Stimulated activated naive B cell treated with anti-CD40 and anti-IgM and Interleukin-4, amounts not matched to agents 10 μg/mL and 1 μg/mL and 100 μg/mL, for 72 hours (primary cell): ENCODE data around the gene INTS11.

ENCODE experiments used
- ATAC-seq, 2 donors: fragments of 150-1000 bp; cut with Tn5 transposase; replicated peaks; 2 replicates each; pipeline ENCODE4 v1.10.0; 2021; ENCODE audit warnings: moderate library complexity in 1 of 2
- DNase-seq: peaks from one replicate; pipeline ENCODE4 v3.0.0; 2021
- H3K27ac Mint-ChIP-seq: one replicate; pipeline ENCODE4 v1.8.0; 2022; ENCODE audit warnings: mild to moderate bottlenecking, mixed read lengths
- H3K27me3 Mint-ChIP-seq, 2 donors: one replicate each; pipeline ENCODE4 v1.8.0; 2022; ENCODE audit warnings: mixed read lengths in 2 of 2
- H3K36me3 Mint-ChIP-seq, 2 donors: one replicate each; pipeline ENCODE4 v1.8.0; 2022; ENCODE audit warnings: mixed read lengths in 2 of 2, mild to moderate bottlenecking in 1 of 2
- H3K4me1 Mint-ChIP-seq, 2 donors: one replicate each; pipeline ENCODE4 v1.8.0; 2022; ENCODE audit warnings: mixed read lengths in 2 of 2, mild to moderate bottlenecking in 1 of 2
- H3K4me3 Mint-ChIP-seq, 2 donors: one replicate each; pipeline ENCODE4 v1.8.0; 2022; ENCODE audit warnings: mild to moderate bottlenecking in 2 of 2, mixed read lengths in 2 of 2, moderate library complexity in 1 of 2
- H3K9me3 Mint-ChIP-seq, 2 donors: one replicate each; pipeline ENCODE4 v1.8.0; 2022; ENCODE audit warnings: mixed read lengths in 2 of 2, mild to moderate bottlenecking in 1 of 2

The INTS11 gene

DNA sequence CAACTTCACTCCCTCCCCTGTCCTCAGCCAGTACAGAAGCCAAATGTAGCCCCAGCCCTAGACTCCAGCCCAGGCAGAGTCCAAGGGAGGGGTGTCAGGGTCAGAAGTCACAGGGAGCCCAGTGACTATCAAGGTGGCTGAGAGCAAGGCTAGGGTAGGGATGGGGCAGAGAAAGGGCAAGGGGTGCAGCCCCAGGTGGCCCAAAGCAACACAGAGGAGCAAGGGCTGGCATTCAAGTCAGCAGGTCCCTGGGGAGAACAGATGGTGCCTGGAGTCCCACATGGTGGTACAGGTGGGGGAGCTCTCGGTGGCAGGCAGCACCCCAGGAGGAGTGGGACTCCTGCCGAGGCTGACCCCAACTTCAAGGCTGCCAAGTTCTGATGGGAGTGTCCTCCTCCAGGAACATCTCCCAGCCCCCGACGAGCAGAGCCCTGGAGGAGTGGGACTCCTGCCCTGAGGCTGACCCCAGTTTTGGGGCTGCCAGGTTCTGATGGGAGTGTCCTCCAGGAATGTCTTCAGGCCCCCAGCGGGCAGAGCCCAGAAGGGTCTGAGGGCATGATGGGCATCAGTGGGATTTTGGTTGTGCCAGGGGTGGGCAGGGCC lies 28.4 kb upstream of the INTS11 start:
- peak overlapping the region; percentile 10 to 73 for H3K4me3 Mint-ChIP-seq
- H3K36me3 Mint-ChIP-seq = peaks cover 1 to 5% of the 10 kb centered on the region in 2 donors
- H3K4me1 Mint-ChIP-seq = peaks cover 17 to 39% of the 10 kb centered on the region in 2 donors
- ATAC-seq (no peak), DNase-seq (no peak)
- peaks cover 31 to 45% of the 10 kb centered on the region in 2 donors for H3K27me3 Mint-ChIP-seq
- no peaks in the 10 kb centered on the region for H3K9me3 Mint-ChIP-seq
- H3K27ac Mint-ChIP-seq = no peak overlapping the region

DNA sequence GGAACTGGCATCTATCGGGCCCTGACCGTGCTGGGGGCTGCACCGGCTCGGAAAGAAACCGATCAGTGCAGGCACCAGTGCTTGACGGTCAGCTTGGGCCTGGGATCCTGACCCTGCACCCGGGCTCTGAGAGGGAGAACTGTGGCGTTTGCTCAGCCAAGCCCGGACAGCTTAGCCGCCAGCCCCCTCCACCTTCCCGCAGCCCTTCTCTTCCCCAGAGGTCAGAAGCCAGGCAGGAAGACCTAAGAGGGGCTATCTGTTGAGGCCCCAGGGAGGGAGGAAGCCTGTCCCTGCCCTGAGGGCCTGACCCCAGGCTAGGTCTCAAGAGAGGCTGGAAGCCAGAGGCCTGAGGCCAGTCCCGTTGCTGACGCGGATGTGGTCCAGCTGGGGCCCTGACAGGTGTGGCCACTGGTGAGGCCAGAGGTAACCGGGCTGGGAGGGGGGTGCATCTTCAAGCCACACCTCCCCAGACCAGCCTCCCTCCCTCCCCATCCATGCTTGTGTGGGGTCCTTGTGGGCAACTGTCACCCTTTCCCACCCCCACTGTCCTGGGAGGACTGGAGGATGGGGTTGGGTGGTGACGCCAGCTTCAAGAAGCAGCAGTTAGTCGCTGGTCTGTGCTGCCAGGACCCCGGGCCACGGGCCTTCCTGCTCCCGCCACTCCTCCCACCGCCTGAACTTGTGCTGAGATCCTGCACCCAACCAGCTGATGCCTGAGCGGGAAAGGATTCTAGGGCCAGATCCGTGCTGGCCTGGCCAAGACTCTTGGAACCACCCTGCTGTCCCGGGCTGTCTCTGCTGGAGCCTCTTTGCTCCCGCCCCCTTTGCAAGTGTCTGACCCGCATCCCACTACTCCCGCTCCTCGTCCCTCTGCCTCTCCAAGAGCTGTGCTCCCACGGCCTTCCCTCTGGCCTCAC lies 27.3 kb upstream of the INTS11 start:
- ATAC-seq (no peak), DNase-seq (no peak)
- peaks cover 1 to 5% of the 10 kb centered on the region in 2 donors for H3K36me3 Mint-ChIP-seq
- peaks cover 23 to 49% of the 10 kb centered on the region in 2 donors for H3K4me1 Mint-ChIP-seq
- peak overlapping the region; percentile 73 to 77 for H3K4me3 Mint-ChIP-seq
- peaks cover 22 to 34% of the 10 kb centered on the region in 2 donors for H3K27me3 Mint-ChIP-seq
- H3K9me3 Mint-ChIP-seq = no peaks in the 10 kb centered on the region
- peak overlapping the region; percentile 84 for H3K27ac Mint-ChIP-seq

DNA sequence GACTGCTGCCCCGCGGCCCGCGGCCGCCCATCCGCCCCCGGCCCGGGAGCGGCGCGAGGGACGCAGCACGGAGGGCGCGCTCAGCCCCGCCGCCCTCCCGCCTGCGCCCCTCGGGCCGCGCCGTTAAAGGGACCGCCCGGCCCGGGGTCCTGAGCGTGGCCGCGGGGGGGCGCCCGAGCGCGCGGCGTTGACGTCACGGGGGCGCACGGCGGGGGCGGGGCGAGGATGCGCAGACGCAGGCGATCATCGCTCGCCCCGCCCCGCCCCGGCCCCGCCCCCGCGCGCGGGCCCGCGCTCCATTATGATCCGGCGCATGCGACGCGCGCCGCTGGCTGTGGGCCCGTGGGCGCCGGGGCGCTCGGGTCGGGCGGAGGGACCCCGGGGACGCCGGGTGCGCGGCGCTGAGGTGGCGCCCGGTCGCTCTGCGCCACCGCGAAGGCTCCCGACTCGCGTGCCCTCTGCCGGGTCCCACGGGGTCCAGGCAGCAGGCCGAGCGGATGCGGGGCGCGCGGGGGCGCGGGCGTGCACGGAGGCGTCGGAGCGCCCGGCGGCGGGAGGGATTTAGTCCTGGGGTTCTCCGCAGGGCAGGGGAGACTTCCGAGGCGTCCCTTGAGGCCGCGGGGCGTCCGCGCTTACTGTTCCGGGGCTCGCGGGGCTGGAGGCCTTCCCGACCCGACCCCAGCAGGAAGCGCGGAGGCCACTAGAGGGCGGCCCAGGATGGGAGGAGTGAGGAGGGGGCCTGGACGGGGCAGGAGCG lies 25.0 kb upstream of the INTS11 start, which contains the start of gene DVL1:
Gene DVL1 (minus strand): TSS at position 163 of the 757 bp plus-strand sequence. CDS start 353 bp downstream, outside the sequence.
- Mint-ChIP-seq H3K9me3 (no peaks in the 10 kb centered on the region), H3K4me3 (peak within 1 kb of the TSS; percentile 82 to 84), H3K36me3 (peaks cover 1 to 5% of the 10 kb centered on the region in 2 donors), H3K27me3 (peaks cover 22 to 26% of the 10 kb centered on the region in 2 donors), H3K4me1 (peaks cover 26 to 54% of the 10 kb centered on the region in 2 donors), H3K27ac (peak within 1 kb of the TSS; percentile 79)
- DNase-seq (peak; percentile 64), ATAC-seq (peak; percentile 86 to 87)

DNA sequence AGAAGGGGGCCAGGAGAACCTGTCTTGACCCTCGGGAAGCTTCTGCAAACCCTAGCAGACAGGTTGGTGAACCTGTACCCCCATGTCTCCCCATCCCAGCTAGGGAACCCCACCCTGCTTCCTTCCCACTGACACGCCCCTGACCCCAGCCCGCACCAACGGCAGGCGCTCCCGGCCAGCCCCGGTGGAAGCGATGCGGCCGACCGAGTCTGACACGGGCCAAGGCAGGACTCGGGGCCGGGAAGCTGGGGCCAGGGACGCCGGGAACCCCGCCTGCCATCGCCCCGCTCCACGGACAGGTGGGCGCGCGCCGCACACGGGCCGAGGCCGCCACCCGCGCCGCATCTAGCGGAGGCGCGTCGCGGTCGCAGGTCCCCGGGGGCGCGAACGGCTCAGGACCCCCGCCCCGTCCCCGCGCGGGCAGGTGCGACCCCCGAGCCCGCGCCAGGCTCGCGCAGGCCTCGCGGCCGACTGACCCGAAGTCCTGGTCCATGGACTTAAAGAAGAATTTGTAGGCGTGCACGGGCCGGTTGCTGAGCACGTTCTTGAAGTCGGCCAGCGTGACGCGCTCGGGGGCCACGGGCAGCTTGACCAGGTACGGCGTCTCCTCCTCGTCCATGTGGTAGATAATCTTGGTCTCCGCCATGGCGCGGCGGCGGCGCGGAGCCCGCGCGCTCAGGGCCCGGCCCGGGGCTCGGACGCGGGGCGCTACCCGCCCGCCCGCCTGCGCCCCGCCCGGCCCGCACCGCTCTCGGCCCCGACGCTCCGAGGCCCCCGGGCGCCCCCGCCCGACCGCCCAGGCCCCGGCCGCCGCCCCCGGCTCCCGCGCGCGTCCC lies 24.2 kb upstream of the INTS11 start:
- H3K4me3 Mint-ChIP-seq = peak overlapping the region; percentile 82 to 84
- H3K36me3 Mint-ChIP-seq = peaks cover 1 to 5% of the 10 kb centered on the region in 2 donors
- H3K27me3 Mint-ChIP-seq = peaks cover 16 to 18% of the 10 kb centered on the region in 2 donors
- no peaks in the 10 kb centered on the region for H3K9me3 Mint-ChIP-seq
- peak overlapping the region; percentile 79 for H3K27ac Mint-ChIP-seq
- ATAC-seq = peak; percentile 48 to 51
- no peak for DNase-seq
- peaks cover 24 to 52% of the 10 kb centered on the region in 2 donors for H3K4me1 Mint-ChIP-seq

DNA sequence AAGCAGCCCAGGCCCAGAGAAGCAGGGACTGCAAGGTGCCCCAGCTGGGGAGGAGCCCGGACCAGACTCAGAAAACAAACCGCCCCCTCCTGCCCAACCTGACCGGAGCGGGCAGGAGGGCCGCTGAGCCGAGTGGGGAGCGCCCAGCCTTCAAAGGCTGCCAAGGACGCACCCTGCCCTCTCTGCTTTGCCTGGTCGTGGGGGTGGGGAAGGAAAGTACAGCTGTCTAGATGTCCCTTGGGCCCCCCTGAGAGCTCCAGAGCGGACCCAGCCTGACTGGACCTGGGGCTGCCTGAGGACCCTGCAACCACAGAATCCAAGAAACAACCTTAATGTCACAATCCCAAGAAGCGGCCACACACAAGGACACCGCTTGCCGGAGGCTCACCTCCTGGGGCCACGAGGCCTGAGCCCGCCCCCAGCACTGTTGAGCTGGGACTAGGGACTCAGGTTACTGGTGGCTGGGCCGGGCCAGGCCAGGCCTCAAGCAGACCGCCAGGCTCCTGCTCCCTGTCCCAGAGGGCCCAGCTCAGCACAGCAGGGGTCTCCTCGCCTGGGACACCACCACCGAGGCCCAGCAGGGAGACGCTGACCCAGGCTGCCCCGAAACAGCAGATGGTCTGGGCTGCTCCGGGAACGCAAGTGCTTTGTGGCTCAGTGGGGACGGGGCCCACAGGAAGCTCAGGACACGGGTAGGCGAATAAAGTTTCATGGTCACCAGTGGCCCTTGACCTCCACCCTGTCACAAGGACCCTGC lies 23.4 kb upstream of the INTS11 start:
- no peaks in the 10 kb centered on the region for H3K9me3 Mint-ChIP-seq
- DNase-seq = no peak
- H3K36me3 Mint-ChIP-seq = peaks cover 1 to 5% of the 10 kb centered on the region in 2 donors
- peak overlapping the region; percentile 82 to 84 for H3K4me3 Mint-ChIP-seq
- no peak for ATAC-seq
- peaks cover 20 to 48% of the 10 kb centered on the region in 2 donors for H3K4me1 Mint-ChIP-seq
- peak overlapping the region; percentile 59 for H3K27ac Mint-ChIP-seq
- H3K27me3 Mint-ChIP-seq = peaks cover 8 to 10% of the 10 kb centered on the region in 2 donors

- peak overlapping the region in 1 of 2 donors; percentile 28 for H3K4me3 Mint-ChIP-seq
- H3K27ac Mint-ChIP-seq = peak overlapping the region; percentile 88
- DNase-seq (no peak), ATAC-seq (no peak)
- peaks cover 13 to 41% of the 10 kb centered on the region in 2 donors for H3K4me1 Mint-ChIP-seq
- no peaks in the 10 kb centered on the region for H3K9me3 Mint-ChIP-seq
- H3K27me3 Mint-ChIP-seq = peaks cover under 1 to 2% of the 10 kb centered on the region in 2 donors
- peaks cover 0 to 2% of the 10 kb centered on the region in 2 donors for H3K36me3 Mint-ChIP-seq
Observed at GRCh38 chr1:1347026-1347595, 22.7 kb upstream of the INTS11 start.

- H3K9me3 Mint-ChIP-seq = no peaks in the 10 kb centered on the region
- H3K36me3 Mint-ChIP-seq = peaks cover 3% of the 10 kb centered on the region in 2 donors
- no peak overlapping the region for H3K27ac Mint-ChIP-seq
Observed at GRCh38 chr1:1346501-1346890, 22.0 kb upstream of the INTS11 start.

DNA sequence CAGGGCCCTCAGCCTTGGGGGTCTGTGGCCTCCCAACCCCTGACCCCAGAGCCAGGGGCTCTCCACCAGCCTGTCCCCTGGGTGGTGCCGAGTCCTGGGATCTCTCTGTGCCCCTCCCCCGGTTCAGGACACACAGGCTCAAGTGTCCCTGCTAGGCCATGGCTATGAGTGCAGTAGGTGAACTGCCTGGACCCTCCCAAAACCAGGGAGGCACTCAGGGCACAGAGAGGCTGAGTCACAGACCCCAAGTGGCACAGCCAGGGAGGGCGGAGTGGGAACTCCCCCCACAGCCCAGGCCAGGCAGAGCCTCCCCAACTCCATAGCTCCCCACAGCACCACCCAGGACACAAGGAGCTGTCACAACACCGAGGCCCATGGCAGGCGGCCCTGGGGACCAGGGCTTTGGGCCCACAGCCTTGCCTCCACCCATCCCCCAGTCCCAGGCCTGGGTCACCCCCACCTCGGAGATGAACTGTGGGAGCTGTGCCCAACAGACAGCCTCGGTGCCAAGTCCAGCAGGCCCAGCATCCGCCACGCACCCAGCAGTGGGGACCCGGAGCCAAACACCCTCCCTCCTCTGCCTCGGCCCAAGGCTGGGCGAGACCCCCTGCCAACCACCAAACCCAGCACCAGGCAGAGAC lies 21.5 kb upstream of the INTS11 start:
- ATAC-seq = no peak
- Mint-ChIP-seq H3K4me3 (no peak overlapping the region), H3K4me1 (peaks cover 12 to 37% of the 10 kb centered on the region in 2 donors), H3K27ac (no peak overlapping the region), H3K9me3 (no peaks in the 10 kb centered on the region), H3K27me3 (no peaks in the 10 kb centered on the region), H3K36me3 (peaks cover 8% of the 10 kb centered on the region in 2 donors)
- DNase-seq = no peak

More at GRCh38 chr1:1346501-1346890, 22.0 kb upstream of the INTS11 start:
- Mint-ChIP-seq H3K27me3 (no peaks in the 10 kb centered on the region), H3K4me3 (no peak overlapping the region), H3K4me1 (peaks cover 12 to 37% of the 10 kb centered on the region in 2 donors)
- no peak for DNase-seq
- ATAC-seq = no peak

- H3K27ac Mint-ChIP-seq = no peak overlapping the region
- no peaks in the 10 kb centered on the region for H3K27me3 Mint-ChIP-seq
- peaks cover 12 to 37% of the 10 kb centered on the region in 2 donors for H3K4me1 Mint-ChIP-seq
- no peaks in the 10 kb centered on the region for H3K9me3 Mint-ChIP-seq
- peaks cover 8 to 14% of the 10 kb centered on the region in 2 donors for H3K36me3 Mint-ChIP-seq
- H3K4me3 Mint-ChIP-seq = no peak overlapping the region
- no peak for DNase-seq
- ATAC-seq = no peak
Observed at GRCh38 chr1:1345384-1345783, 20.9 kb upstream of the INTS11 start.

DNA sequence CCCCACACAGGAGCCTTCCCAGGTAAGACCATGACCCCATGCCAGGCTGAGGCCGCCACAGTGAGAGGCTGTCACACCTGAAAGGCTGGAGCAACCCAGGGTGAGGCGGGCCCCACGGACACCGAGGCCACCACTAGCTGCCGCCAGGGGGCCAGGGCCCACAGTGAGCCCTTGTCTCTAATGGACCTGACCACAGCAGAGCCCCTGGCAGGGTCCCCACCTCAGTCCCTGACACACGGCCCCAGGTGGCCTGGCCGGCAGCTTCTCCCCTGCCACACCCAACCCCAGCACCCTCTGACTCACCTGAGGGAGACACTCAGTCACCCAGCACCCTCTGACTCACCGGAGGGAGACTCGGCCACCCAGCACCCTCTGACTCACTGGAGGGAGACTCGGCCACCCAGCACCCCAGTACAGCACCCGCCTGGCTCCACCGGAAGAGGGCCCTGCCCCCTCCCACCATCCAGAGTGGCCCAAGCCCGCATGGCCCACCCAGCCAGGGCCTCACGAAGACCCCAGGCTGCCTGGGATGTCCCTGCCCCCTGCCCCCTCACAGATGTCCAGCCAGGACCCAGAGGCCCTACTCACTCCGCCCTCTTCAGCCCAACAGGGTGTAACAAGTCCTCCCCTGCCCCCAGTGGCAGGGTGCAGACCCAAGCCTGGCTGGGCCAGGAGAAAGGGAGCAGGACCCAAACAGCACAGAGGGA lies 20.3 kb upstream of the INTS11 start:
- no peak overlapping the region for H3K4me3 Mint-ChIP-seq
- DNase-seq = no peak
- ATAC-seq = no peak
- peaks cover 12 to 37% of the 10 kb centered on the region in 2 donors for H3K4me1 Mint-ChIP-seq
- H3K9me3 Mint-ChIP-seq = no peaks in the 10 kb centered on the region
- H3K27ac Mint-ChIP-seq = no peak overlapping the region
- H3K27me3 Mint-ChIP-seq = no peaks in the 10 kb centered on the region
- peaks cover 14 to 20% of the 10 kb centered on the region in 2 donors for H3K36me3 Mint-ChIP-seq

DNA sequence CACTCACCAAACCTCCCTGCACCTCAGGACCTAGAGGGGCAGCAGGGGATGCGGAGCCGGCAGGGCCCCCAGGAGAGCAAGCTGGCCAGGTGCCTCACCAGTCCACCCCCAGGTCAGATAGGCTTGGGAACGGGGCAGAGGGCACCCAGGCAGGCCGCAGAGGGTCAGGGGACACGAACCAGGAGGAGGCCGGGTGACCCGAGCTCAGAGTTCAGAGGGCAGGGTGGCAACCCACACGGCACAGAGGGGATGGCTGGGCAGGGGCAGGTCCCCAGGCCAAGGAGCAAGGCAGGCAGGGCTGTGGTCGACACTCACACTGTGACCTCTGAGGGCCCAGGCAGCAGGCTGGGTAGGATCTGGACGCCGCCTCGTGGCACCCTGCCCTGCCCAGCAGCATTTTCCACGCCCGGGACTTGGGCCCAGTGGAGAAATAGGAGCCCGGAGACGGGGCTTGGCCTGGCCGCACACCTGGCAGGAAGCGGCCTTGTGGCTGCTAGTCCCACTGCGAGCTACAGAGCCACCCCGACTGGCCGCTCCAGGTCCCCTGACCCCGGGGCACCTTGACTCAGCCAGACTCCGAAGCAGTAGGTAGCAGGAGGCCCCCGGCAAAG lies 19.5 kb upstream of the INTS11 start:
- no peak overlapping the region for H3K27ac Mint-ChIP-seq
- peaks cover 12 to 37% of the 10 kb centered on the region in 2 donors for H3K4me1 Mint-ChIP-seq
- no peak for DNase-seq
- ATAC-seq = no peak
- H3K36me3 Mint-ChIP-seq = peaks cover 15 to 24% of the 10 kb centered on the region in 2 donors
- no peaks in the 10 kb centered on the region for H3K27me3 Mint-ChIP-seq
- H3K4me3 Mint-ChIP-seq = no peak overlapping the region
- no peaks in the 10 kb centered on the region for H3K9me3 Mint-ChIP-seq
